ENCODE results near the gene MUC4. TPM values are rescaled to one million over a fixed set of nuclear protein-coding genes. Genes with fewer than 3 reads are reported as not detected.
A peak's percentile ranks its signal among the peaks of the same experiment; 100 is the strongest.

MUC4 gene
- total and polyA plus RNA-seq, 9 donors = 0.02 to 0.99 (median 0.31) TPM; not detected in 2

DNA sequence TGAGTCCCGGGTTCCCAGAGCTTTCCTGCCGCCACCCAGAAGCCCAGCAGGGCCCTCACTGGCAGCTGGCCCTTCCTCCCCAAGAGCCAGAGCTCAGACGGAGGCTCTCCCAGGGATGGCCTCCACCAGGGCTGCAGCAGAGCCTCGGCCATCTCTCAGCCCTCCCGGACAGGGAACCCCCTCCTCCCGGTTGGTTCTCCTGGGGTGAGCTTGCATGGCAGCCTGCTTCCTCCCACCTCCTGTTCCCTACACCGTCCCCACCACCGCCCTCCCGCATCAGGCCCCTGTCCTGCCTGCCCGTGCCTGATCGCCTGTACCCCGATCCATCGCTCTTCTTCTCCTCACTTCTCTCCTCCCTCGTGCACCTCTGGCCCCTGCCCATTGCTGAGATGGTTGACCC, 24.1 kb upstream of the MUC4 start:
- no peaks in the 10 kb centered on the region for H3K4me1 ChIP-seq (ENCODE audit: insufficient read depth)
- H3K27ac ChIP-seq = no peak overlapping the region
- 86 to 94% (median 86%) methylated on average over 14 of the region's 14 CpGs for WGBS, 3 donors
- H3K9me3 ChIP-seq = no peaks in the 10 kb centered on the region
- no peak overlapping the region for H3K4me3 ChIP-seq
- intact Hi-C loops (cut with DNase I) = no loop called here
- no peaks in the 10 kb centered on the region for H3K27me3 ChIP-seq
- H3K36me3 ChIP-seq = no peaks in the 10 kb centered on the region
- no peak for DNase-seq
- no peak for TF ChIP-seq EP300 (IDR thresholded peaks at IDR 0.05)
- no peak for TF ChIP-seq CTCF (IDR thresholded peaks at IDR 0.05)
- TF ChIP-seq POLR2A (IDR thresholded peaks at IDR 0.05) = no peak

GRCh38 chr3:195834675-195835583, 23.2 kb upstream of the MUC4 start:
- Histone ChIP-seq H3K27ac (no peak overlapping the region), H3K27me3 (no peaks in the 10 kb centered on the region), H3K4me3 (no peak overlapping the region), H3K36me3 (no peaks in the 10 kb centered on the region), H3K9me3 (no peaks in the 10 kb centered on the region), H3K4me1 (ENCODE audit: insufficient read depth) (no peaks in the 10 kb centered on the region)
- 90 to 93% (median 92%) methylated on average over 29 of the region's 29 CpGs for WGBS, 3 donors
- intact Hi-C loops (cut with DNase I) = no loop called here
- TF ChIP-seq CTCF (IDR thresholded peaks at IDR 0.05) (no peak), POLR2A (IDR thresholded peaks at IDR 0.05) (no peak), EP300 (IDR thresholded peaks at IDR 0.05) (no peak)
- DNase-seq = peak in 1 of 5 donors; percentile 3

DNA sequence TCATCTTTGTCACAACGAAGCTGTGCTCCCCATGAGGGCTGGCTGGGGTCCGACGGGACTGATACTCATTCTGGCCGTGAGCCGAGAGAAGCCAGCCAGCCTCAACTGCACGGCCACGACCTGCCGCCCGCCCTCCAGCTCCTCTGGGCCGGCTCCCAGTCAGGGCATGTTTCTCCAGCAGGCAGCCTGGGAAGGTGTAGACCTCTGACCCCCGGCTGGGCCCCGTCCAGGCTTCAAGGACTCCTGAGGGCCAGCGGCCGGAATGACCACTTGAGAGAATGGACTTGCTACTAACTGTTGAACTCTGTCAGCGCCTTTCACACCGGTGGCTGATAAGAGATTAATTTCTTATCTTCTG, 18.1 kb upstream of the MUC4 start:
- no peak overlapping the region for H3K4me3 ChIP-seq
- no peaks in the 10 kb centered on the region for H3K9me3 ChIP-seq
- TF ChIP-seq EP300 (IDR thresholded peaks at IDR 0.05) = no peak
- TF ChIP-seq CTCF (IDR thresholded peaks at IDR 0.05) = no peak
- no peak for TF ChIP-seq POLR2A (IDR thresholded peaks at IDR 0.05)
- no peak for DNase-seq
- 66 to 78% (median 66%) methylated on average over 16 of the region's 16 CpGs for WGBS, 3 donors
- no peaks in the 10 kb centered on the region for H3K36me3 ChIP-seq
- intact Hi-C loops (cut with DNase I) = no loop called here
- H3K4me1 ChIP-seq (ENCODE audit: insufficient read depth) = no peaks in the 10 kb centered on the region
- H3K27ac ChIP-seq = no peak overlapping the region
- no peaks in the 10 kb centered on the region for H3K27me3 ChIP-seq

- intact Hi-C loops (cut with DNase I) = no loop called here
- Histone ChIP-seq H3K4me3 (no peak overlapping the region), H3K36me3 (no peaks in the 10 kb centered on the region), H3K27me3 (no peaks in the 10 kb centered on the region), H3K4me1 (ENCODE audit: insufficient read depth) (no peaks in the 10 kb centered on the region), H3K27ac (no peak overlapping the region), H3K9me3 (no peaks in the 10 kb centered on the region)
- WGBS, 3 donors = 75 to 89% (median 83%) methylated on average over 9 of the region's 9 CpGs
- no peak for DNase-seq
- no peak for TF ChIP-seq CTCF (IDR thresholded peaks at IDR 0.05)
- TF ChIP-seq POLR2A (IDR thresholded peaks at IDR 0.05) = no peak
- no peak for TF ChIP-seq EP300 (IDR thresholded peaks at IDR 0.05)
Observed at GRCh38 chr3:195828762-195829161, 17.0 kb upstream of the MUC4 start.
